ENCODE measurements around the gene EPHB3. TPM values are rescaled to one million over a fixed set of nuclear protein-coding genes. Genes with fewer than 3 reads are reported as not detected.

EPHB3 gene
- total and polyA plus RNA-seq, 10 of the 15 experiments (the other 5 are each of a cell fraction or from before 2014, with no cell fraction given): 0.09 TPM; not detected in 9

DNA sequence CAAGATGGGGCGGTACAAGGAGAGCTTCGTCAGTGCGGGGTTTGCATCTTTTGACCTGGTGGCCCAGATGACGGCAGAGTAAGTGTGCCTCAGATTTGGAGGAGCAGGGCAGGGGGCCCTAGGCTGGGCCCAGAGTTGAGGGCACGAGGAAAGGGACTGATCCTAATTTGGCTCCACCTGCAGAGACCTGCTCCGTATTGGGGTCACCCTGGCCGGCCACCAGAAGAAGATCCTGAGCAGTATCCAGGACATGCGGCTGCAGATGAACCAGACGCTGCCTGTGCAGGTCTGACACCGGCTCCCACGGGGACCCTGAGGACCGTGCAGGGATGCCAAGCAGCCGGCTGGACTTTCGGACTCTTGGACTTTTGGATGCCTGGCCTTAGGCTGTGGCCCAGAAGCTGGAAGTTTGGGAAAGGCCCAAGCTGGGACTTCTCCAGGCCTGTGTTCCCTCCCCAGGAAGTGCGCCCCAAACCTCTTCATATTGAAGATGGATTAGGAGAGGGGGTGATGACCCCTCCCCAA lies 19.8 kb downstream of the EPHB3 start:
- in situ Hi-C loops (cut with MboI): no loop called here
- SMC1A ChIA-PET (ENCODE audit: uncharacterized antibody, unreplicated experiment): no interaction called here
- H3K27me3 ChIP-seq (replicated peaks in 1 of 2; ENCODE audit: control insufficient read depth in 2 of 2, insufficient read depth in 2 of 2, low read length in 1 of 2): peaks cover 3 to 4% of the 10 kb centered on the region in 2 experiments; a peak in 3 of 4 replicates
- FAIRE-seq (no peak), DNase-seq (ENCODE audit: low read depth, low spot score) (no peak), ATAC-seq (no peak)
- no peaks in the 10 kb centered on the region for H4K20me1 ChIP-seq (ENCODE audit: control insufficient read depth, insufficient read depth)
- H3K36me3 ChIP-seq (ENCODE audit: control insufficient read depth in 2 of 2, insufficient read depth in 2 of 2, low read length in 1 of 2): no peaks in the 10 kb centered on the region
- H3K9me3 ChIP-seq (replicated peaks; ENCODE audit: control insufficient read depth, insufficient read depth, low read length): no peaks in the 10 kb centered on the region
- H3K4me1 ChIP-seq (ENCODE audit: control insufficient read depth, insufficient read depth, low read length): no peaks in the 10 kb centered on the region
- no TSS peak for BruUV-seq (replicated peaks)
- H3K79me2 ChIP-seq (ENCODE audit: control insufficient read depth, insufficient read depth, low read length): no peaks in the 10 kb centered on the region
- intact Hi-C loops (cut with micrococcal nuclease; ENCODE audit: unreplicated experiment): no loop called here
- no peak overlapping the region for H3K4me3 ChIP-seq
- no peak overlapping the region for H2AFZ ChIP-seq (ENCODE audit: control insufficient read depth, low read depth, low read length)
- no peak overlapping the region for H3K4me2 ChIP-seq (ENCODE audit: control insufficient read depth, insufficient read depth)
- RAD21 ChIA-PET (ENCODE audit: unreplicated experiment): no interaction called here
- 63% methylated on average over 15 of the region's 15 CpGs for WGBS (ENCODE audit: insufficient coverage, insufficient replicate concordance, low lambda C conversion rate, missing lambda C conversion rate)
- no peak overlapping the region for H3K9ac ChIP-seq (ENCODE audit: control insufficient read depth, insufficient read depth, low read length)
- no peak for TF ChIP-seq MTA3 (IDR thresholded peaks at IDR 0.05; ENCODE audit: borderline replicate concordance, low read length)
- TF ChIP-seq ZBTB4 (CRISPR knock-in tag; IDR thresholded peaks at IDR 0.05): no peak
- POLR2A ChIA-PET: no interaction called here
- CTCF ChIA-PET: no interaction called here
- H3K27ac ChIP-seq (ENCODE audit: control insufficient read depth, insufficient read depth): no peak overlapping the region

Measured in GM12878 (cell line).